ENCODE results near the gene HTATSF1.

- TF ChIP-seq CTCF (IDR thresholded peaks at IDR 0.05) (no peak), POLR2A (IDR thresholded peaks at IDR 0.05) (no peak), POLR2AphosphoS5 (IDR thresholded peaks at IDR 0.05) (no peak), EP300 (IDR thresholded peaks at IDR 0.05) (no peak)
Observed at GRCh38 chrX:136541294-136541693, 43.9 kb downstream of the HTATSF1 start.

Measured in upper lobe of left lung (tissue), 4 donors.